Measurements from ENCODE around the gene SUMO2.
"Not testable (repeated sequence)": the region's sequence is repeated elsewhere in the genome, so short reads cannot be mapped to it uniquely, and the experiment has no call there.

The SUMO2 gene

DNA sequence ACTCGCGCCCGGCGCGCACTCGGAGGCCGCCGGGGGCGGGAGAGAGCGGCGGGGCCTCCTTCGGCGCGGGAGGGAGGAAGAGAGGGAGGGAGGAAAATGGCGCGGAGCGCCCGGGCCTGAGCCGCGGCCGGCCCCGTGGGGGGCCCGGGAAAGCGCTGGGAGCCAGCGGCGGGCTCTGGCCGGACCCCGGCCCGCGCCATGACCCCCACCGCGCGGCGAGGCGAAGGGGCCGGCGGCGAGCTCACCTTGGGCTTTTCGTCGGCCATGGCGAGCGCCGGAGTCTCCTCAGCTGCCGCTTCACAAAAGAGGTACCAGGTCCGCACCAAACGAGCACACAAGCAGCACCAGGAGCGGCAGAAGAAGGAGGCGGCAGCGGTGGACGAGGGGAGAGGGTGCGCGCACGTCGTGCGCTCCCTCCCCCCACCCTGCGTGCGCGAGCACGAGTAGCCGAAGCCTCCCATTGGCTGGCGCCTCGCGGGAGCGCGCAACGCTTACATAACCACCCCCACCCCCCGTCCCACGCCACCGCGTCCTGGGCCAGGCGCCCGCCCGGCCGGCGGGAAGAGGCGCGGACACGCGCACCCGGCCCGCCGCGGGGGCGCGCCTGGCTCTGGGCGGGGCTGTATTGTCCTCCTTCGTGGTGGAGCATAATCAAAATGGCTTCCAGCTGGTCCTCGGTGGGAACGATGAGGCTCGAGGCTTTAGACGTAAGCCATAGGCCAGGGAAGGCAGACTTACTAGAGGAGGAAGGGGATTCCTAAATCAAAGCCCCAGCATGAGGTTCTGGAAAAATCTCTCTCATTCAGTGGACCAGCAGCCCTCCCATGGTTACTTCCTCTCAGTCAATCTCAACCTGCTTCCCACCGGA lies at the start of gene SUMO2:
Gene SUMO2, minus strand, starts transcription at position 391 of the 868 bp plus-strand sequence. Its CDS starts 125 bp downstream, at position 266.
- DNase-seq (ENCODE audit: low read depth): peak; percentile 93

- no peak for DNase-seq (ENCODE audit: low read depth)
Measured at GRCh38 chr17:75231741-75232464, 49.1 kb upstream of the SUMO2 start.

DNA sequence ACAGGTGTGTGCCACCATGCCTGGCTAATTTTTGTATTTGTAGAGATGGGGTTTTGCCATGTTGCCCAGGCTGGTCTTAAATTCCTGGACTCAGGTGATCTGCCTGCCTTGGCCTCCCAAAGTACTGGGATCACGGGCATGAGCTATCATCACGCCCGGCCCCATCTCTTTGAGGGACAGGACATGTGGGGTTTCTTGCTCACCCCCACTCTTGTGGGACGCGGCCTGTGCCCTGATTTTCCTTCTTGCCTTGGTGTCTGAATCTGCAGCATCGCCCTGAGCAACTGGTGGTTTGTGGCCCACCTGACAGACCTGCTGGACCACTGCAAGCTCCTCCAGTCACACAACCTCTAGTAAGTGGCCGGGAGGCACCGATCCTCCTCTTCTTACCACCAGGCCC lies 48.3 kb upstream of the SUMO2 start:
- no peak for DNase-seq (ENCODE audit: low read depth)

DNA sequence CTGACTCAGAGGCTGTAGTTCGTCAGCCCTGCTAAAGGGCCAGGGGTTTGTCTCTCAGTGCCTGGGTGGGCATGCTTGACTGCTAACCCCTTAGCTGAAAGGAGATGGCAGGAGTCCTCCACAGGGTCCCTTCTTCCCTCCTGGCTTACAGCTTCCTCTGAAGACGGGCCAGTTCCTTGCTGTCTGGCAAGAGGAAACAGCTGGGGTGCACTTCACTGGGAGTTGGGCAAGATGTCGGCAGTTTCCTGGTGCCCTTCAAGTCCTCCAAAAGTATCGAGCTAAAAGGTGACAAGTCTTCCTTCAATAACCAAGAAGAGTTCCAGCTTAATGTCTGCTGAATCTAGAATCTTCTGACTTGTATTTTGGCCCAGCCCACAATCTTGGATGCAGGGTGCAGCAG lies 46.1 kb upstream of the SUMO2 start:
- no peak for DNase-seq (ENCODE audit: low read depth)

DNA sequence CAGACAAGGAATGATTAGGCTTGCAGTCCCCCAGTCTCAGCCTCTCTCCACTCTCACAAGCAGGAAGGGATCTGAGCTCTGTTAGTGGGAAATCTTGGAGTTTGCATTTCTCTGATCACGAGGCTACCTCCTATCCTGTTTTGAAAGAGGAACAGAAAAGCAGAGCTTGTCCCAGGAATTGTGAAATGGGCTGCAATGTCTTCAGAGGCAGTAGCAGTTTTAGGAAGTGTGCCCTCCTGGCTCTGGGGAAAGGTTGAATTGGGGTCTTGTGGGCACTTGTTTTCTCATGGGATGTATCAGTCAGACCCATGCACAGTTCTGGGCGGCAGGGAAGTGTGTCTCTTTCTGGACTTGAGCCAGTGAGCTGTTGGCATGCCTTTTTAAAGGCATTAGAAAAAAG lies 45.5 kb upstream of the SUMO2 start:
- DNase-seq (ENCODE audit: low read depth): no peak

DNA sequence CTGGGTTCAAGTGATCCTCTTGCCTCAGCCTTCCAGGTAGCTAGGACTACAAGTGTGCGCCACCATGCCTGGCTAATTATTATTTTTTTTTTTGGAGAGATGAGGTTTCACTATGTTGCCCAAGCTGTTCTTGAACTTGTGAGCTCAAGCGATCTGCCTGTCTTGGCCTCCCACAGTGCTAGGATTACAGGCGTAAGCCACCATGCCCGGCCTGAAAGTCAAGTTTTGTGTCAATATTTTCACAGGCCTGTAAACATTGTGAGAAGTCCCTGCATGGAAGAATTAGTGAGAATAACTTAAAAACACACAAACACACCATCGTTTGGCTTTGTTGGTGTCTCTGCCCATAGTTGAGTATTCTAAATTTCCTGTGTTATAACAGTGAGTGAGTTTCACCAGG lies 45.0 kb upstream of the SUMO2 start:
- DNase-seq (ENCODE audit: low read depth): no peak

- no peak for DNase-seq (ENCODE audit: low read depth)
Measured at GRCh38 chr17:75225016-75225415, 42.3 kb upstream of the SUMO2 start.

DNA sequence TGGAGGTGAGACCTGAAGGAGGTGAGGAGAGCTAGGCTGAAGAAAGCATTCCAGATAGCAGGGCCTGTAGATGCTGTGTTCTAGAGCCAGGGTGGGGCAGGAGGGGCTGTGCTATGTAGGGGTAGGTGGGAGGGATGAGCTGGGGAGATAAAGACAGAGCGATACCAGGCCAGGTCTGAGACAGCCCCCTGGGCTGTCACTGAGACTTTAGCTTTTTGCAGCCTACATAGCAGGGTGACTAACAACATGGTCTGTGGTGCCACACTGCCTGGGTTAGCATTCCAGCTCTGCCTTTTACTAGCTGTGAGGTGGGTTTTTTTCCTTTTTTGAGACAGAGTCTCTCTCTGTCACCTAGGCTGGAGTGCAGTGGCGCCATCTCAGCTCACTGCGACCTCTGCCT lies 37.1 kb upstream of the SUMO2 start:
- DNase-seq (ENCODE audit: low read depth): no peak

GRCh38 chr17:75218131-75218530 lies 35.4 kb upstream of the SUMO2 start:
- DNase-seq (ENCODE audit: low read depth): no peak

DNA sequence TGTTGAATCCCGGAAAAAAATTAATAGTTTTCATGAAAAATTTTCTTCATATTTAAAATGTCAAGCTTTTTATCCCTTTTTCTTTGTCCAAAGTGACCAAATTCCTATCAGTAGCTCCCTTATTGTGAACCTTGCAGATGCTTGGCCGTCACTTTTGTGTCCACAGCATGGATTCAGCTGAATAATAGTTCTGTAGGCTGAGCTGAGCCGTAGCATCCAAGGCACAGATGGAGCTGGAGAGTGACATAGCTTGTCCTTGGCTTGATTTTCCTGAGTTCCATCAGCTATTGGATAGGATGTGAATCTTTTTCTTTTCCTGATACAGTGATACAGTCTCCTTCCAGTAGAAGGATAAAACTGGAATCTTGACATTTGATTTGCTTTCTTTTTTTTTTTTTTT lies 26.3 kb upstream of the SUMO2 start:
- DNase-seq (ENCODE audit: low read depth): no peak

GRCh38 chr17:75208161-75208560 lies 25.4 kb upstream of the SUMO2 start:
- no peak for DNase-seq (ENCODE audit: low read depth)

GRCh38 chr17:75207760-75208159 lies 25.0 kb upstream of the SUMO2 start:
- DNase-seq (ENCODE audit: low read depth): no peak

- DNase-seq (ENCODE audit: low read depth): not testable (repeated sequence)
Measured at GRCh38 chr17:75207050-75207407, 24.3 kb upstream of the SUMO2 start.

DNA sequence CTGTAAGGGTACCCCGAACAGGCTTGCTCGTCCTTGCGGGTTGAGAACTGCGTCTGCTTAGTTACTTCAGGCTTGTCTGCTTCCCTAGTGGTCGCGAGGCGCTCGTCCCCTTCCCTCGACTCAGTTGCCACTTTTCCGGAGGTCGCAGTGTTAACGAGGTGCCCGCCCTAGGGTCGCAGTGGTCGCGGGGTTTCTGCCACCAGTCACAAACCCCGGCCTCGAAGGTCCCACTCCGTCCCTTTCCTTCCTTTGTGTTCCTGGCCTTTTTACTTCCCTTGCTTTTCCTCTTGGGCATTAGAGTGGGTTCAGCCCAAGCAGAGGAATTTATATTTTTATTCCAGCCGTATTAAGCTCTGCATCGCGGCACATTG lies 23.0 kb upstream of the SUMO2 start:
- DNase-seq (ENCODE audit: low read depth): no peak

- peak; percentile 86 for DNase-seq (ENCODE audit: low read depth)
Measured at GRCh38 chr17:75205037-75205792, 22.5 kb upstream of the SUMO2 start, which contains the start of gene NUP85. Gene NUP85, plus strand, starts transcription at chr17:75205679. Its CDS starts 83 bp downstream, at chr17:75205762.

- DNase-seq (ENCODE audit: low read depth): no peak
Measured at GRCh38 chr17:75199886-75200618, 17.3 kb upstream of the SUMO2 start.

DNA sequence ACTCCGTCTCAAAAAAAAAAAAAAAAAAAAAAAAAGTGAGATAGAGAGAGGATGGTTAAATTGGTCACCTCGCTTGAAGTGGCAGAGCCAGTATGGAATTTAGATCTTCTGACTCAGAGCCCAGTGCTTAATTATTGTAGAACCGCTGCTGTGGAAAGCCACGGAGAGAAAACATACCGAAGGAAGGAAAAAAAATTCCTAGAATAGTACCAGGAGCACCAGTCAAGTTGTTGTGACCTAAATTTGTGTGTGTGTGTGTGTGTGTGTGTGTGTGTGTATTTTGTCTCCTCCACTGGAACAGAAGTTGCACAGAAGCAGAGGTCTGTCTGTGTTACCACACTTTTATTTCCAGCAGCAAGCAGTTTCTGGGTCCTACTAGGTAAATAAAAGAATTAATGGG lies 12.1 kb upstream of the SUMO2 start:
- DNase-seq (ENCODE audit: low read depth): no peak

DNA sequence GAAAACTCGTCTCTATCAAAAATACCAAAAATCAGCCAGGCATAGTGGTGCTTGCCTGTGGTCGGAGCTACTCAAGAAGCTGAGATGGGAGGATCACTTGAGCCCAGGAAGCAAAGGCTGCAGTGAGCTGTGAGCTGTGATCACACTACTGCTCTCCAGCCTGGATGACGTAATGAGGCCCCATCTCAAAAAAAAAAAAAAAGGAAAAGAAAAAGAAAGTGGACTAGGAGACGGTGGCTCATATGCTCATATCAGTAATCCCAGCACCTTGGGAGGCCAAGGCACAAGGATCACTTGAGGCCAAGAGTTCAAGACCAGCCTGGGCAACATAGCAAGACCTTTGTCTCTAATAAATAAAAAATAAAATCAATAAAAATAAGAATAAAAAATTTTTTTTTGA lies 8.8 kb upstream of the SUMO2 start:
- DNase-seq (ENCODE audit: low read depth): no peak

DNA sequence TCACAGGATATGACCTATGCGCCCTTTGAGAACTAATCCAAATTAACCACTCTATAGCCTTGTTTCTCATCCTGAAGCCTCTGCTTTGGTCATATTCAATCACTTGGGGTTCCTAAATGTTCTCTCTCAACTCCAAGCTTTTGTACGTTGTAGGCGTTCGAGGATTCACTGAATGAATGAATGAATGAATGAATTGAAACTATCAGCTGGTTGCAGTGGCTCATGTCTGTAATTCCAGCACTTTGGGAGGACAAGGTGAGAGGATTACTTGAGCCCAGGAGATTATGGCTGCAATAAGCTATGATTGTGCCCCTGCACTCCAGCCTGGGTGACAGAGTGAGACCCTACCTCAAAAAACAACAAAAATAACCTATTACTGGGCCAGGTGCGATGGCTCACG lies 5.9 kb upstream of the SUMO2 start:
- DNase-seq (ENCODE audit: low read depth): no peak

DNA sequence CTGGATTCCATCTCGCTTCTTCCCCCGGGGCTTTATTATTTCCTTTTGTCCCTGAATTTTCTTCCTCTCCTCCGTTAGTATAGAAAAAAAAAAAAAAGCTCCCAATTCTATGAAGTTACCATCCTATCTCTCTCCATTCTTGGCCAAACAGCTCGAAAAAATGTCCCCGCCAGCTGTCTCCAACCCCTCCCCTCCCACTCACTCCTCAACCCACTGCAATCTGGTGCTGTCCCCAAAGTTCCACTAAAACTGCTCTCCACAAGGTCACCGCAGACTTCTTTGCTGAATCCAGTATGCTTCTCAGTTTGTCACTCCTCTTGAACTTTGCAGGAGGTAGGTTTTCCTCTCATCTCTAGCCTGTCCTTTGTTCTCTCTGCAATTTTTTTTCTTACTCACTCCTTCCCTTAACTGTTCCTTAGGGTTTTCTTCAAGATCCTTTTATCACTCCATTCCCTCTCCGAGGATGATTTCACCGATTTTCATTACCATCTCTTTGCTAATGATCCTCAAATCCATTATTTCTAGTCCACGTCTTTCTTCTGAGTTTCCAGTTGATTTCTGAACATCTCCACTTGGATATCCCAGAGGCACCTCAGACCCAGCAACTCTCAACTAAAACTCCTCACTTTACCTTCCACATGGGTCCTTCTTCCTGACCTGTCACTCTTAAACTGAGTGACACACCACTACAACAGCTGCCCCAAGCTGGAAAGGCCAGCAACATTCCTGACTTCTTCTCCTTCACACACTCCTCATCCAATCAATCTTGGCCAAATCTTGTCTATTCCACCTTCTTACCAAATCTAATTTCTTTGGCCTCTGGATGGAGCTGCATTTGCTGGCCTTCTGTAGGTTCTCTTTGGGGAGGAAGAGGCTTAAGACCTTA lies 1.5 kb upstream of the SUMO2 start:
- DNase-seq (ENCODE audit: low read depth): no peak

GRCh38 chr17:75182319-75182568 lies 515 bp downstream of the SUMO2 start:
- no peak for DNase-seq (ENCODE audit: low read depth)
